GM23248 (cell line): ENCODE measurements around the gene XRN2.

Experiments
- EZH2 ChIP-seq: fragments of 200-600 bp; sonication (generic); IDR thresholded peaks from 2 replicates; pipeline ENCODE4 v1.6.1; 2018; ENCODE audit warnings: antibody characterized with exemption, mild to moderate bottlenecking; ENCODE audit not compliant: insufficient read depth, poor library complexity, severe bottlenecking
- EZH2phosphoT487 ChIP-seq: fragments of 200-600 bp; sonication (generic); IDR thresholded peaks from 2 replicates; pipeline ENCODE4 v1.6.1; 2018; ENCODE audit warnings: antibody characterized with exemption, moderate library complexity, mild to moderate bottlenecking, low read depth; ENCODE audit not compliant: insufficient read depth

DNA sequence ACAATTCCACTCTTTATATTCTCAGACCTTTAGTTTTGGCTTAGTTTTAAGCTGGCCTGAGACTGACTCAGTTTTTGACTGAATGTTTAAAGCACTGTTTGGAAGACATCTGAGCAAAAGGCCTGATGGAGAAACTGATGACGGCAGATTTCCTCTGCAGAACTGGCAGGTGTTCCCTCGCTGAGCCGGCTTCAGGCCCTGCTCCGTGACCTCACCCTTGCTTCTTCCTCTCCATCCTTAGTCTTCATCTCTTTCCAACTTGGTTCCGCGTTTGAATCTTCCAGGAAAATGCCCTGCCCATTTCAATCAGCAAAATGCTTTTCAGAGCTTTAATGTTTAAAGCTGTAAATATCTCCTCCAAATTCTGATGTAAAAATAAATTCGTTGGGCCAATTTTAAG, 87.6 kb downstream of the XRN2 start:
- no peak for TF ChIP-seq EZH2
- TF ChIP-seq EZH2phosphoT487, result no peak
